ENCODE results near the gene NUDT22. TPM values are rescaled to one million over a fixed set of nuclear protein-coding genes. Genes with fewer than 3 reads are reported as not detected.

The NUDT22 gene
- total RNA-seq, 1 donor: 56.5 TPM

GRCh38 chr11:64253481-64253880, 27.4 kb downstream of the NUDT22 start:
- TF ChIP-seq CTCF (IDR thresholded peaks at IDR 0.05; ENCODE audit: extremely low read depth, low read depth, low read length): no peak
- Histone ChIP-seq H3K27me3 (ENCODE audit: insufficient read depth, low read length) (no peaks in the 10 kb centered on the region), H3K4me2 (ENCODE audit: insufficient read depth, low read length) (no peak overlapping the region), H2AFZ (ENCODE audit: low read length) (no peak overlapping the region), H3K9me3 (ENCODE audit: low read depth, low read length) (no peaks in the 10 kb centered on the region), H3K27ac (ENCODE audit: low read depth, low read length) (no peak overlapping the region), H3K4me3 (ENCODE audit: insufficient read depth, low read length) (no peak overlapping the region), H3K4me1 (ENCODE audit: insufficient read depth, low read length) (peaks cover 7% of the 10 kb centered on the region), H3K79me2 (ENCODE audit: insufficient read depth, low read length) (peaks cover 30% of the 10 kb centered on the region), H3K36me3 (ENCODE audit: insufficient read depth, low read length) (peaks cover 22% of the 10 kb centered on the region), H4K20me1 (ENCODE audit: insufficient read depth, low read length) (no peaks in the 10 kb centered on the region)
- DNase-seq (ENCODE audit: insufficient read length, low spot score, missing footprints): no peak

DNA sequence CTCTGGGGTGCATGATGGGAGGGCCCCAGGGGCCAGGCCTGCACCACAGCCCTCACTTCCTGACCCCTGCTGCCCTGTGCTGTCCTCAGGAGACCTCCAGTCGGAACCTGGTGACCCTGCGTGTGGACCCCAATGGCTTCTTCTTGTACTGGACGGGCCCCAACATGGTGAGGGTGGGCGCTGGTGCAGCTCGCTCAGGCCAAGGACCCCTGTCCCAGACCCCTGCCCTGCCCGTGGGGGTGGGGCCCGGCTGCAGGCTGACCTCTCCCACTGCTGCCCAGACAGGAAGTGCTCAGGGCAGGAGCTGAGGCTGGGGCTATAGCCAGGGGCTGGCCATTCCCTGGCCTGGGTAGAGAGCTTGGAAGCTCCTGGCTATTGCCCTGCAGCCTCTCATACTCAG, 28.3 kb downstream of the NUDT22 start:
- H3K4me2 ChIP-seq (ENCODE audit: insufficient read depth, low read length): no peak overlapping the region
- peaks cover 30% of the 10 kb centered on the region for H3K79me2 ChIP-seq (ENCODE audit: insufficient read depth, low read length)
- no peak overlapping the region for H3K4me3 ChIP-seq (ENCODE audit: insufficient read depth, low read length)
- H3K27ac ChIP-seq (ENCODE audit: low read depth, low read length): no peak overlapping the region
- H2AFZ ChIP-seq (ENCODE audit: low read length): no peak overlapping the region
- no peaks in the 10 kb centered on the region for H3K9me3 ChIP-seq (ENCODE audit: low read depth, low read length)
- H3K27me3 ChIP-seq (ENCODE audit: insufficient read depth, low read length): no peaks in the 10 kb centered on the region
- no peak for TF ChIP-seq CTCF (IDR thresholded peaks at IDR 0.05; ENCODE audit: extremely low read depth, low read depth, low read length)
- peaks cover 7% of the 10 kb centered on the region for H3K4me1 ChIP-seq (ENCODE audit: insufficient read depth, low read length)
- no peak for DNase-seq (ENCODE audit: insufficient read length, low spot score, missing footprints)
- no peaks in the 10 kb centered on the region for H4K20me1 ChIP-seq (ENCODE audit: insufficient read depth, low read length)
- peaks cover 23% of the 10 kb centered on the region for H3K36me3 ChIP-seq (ENCODE audit: insufficient read depth, low read length)

DNA sequence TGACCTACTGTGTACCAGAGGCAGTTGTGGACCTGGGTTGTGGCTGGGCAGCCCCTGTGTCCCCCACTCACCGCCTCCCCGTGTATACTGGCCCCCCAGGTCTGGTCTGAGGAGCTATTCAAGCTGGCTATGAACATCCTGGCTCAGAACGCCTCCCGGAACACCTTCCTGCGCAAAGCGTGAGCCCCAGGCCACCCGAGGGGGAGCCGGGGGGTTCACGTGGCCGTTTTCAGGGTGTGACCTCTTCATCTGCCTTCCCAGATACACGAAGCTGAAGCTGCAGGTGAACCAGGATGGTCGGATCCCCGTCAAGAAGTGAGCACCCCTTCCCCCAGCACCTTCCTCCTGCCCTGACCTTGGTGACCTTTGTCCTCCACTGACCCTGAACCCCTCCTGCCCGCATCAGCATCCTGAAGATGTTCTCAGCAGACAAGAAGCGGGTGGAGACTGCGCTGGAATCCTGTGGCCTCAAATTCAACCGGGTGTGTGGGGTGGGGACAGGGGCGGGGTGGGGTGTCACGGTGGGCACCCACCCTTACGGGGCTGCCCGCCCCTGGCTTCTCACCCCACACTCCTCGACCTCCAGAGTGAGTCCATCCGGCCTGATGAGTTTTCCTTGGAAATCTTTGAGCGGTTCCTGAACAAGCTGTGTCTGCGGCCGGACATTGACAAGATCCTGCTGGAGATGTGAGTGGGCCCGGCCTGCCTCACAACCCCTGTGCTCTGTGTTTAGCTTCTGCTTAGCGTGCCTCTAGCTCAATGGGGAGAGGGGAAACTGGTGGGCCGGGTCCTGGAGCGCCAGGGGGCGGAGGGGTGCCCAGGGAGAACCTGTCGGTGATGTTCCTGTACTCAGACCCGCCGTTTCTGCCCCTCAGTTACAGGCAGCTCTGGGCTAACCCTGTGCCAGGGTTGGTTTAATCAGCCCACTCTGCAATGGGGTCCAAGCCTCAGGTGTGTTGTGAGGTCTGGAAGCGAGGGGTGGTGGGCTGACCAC, 29.4 kb downstream of the NUDT22 start:
- Histone ChIP-seq H3K79me2 (ENCODE audit: insufficient read depth, low read length) (peaks cover 30% of the 10 kb centered on the region), H3K9me3 (ENCODE audit: low read depth, low read length) (no peaks in the 10 kb centered on the region)
- no peak for TF ChIP-seq CTCF (IDR thresholded peaks at IDR 0.05; ENCODE audit: extremely low read depth, low read depth, low read length)

DNA sequence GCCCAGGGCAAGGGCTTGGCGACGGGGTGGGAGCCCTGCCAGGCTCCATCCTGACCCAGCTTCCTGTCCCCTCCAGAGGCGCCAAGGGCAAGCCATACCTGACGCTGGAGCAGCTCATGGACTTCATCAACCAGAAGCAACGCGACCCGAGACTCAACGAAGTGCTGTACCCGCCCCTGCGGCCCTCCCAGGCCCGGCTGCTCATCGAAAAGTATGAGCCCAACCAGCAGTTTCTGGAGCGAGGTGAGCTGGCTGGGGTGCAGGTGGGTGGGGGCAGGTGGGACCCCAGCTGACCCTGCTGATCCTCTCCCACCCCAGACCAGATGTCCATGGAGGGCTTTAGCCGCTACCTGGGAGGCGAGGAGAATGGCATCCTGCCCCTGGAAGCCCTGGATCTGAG, 30.2 kb downstream of the NUDT22 start:
- Histone ChIP-seq H3K9me3 (ENCODE audit: low read depth, low read length) (no peaks in the 10 kb centered on the region), H3K79me2 (ENCODE audit: insufficient read depth, low read length) (peaks cover 30% of the 10 kb centered on the region), H2AFZ (ENCODE audit: low read length) (no peak overlapping the region), H4K20me1 (ENCODE audit: insufficient read depth, low read length) (no peaks in the 10 kb centered on the region), H3K27me3 (ENCODE audit: insufficient read depth, low read length) (no peaks in the 10 kb centered on the region), H3K36me3 (ENCODE audit: insufficient read depth, low read length) (peaks cover 30% of the 10 kb centered on the region), H3K4me3 (ENCODE audit: insufficient read depth, low read length) (no peak overlapping the region), H3K4me1 (ENCODE audit: insufficient read depth, low read length) (peaks cover 3% of the 10 kb centered on the region), H3K27ac (ENCODE audit: low read depth, low read length) (no peak overlapping the region), H3K4me2 (ENCODE audit: insufficient read depth, low read length) (no peak overlapping the region)
- TF ChIP-seq CTCF (IDR thresholded peaks at IDR 0.05; ENCODE audit: extremely low read depth, low read depth, low read length): no peak
- DNase-seq (ENCODE audit: insufficient read length, low spot score, missing footprints): peak; percentile 82

More for the DNA sequence above, 29.4 kb downstream of the NUDT22 start:
- no peaks in the 10 kb centered on the region for H3K27me3 ChIP-seq (ENCODE audit: insufficient read depth, low read length)
- H3K36me3 ChIP-seq (ENCODE audit: insufficient read depth, low read length): peaks cover 30% of the 10 kb centered on the region
- DNase-seq (ENCODE audit: insufficient read length, low spot score, missing footprints): no peak
- no peaks in the 10 kb centered on the region for H4K20me1 ChIP-seq (ENCODE audit: insufficient read depth, low read length)
- no peak overlapping the region for H3K4me3 ChIP-seq (ENCODE audit: insufficient read depth, low read length)
- no peak overlapping the region for H3K4me2 ChIP-seq (ENCODE audit: insufficient read depth, low read length)
- no peak overlapping the region for H2AFZ ChIP-seq (ENCODE audit: low read length)
- H3K27ac ChIP-seq (ENCODE audit: low read depth, low read length): no peak overlapping the region
- H3K4me1 ChIP-seq (ENCODE audit: insufficient read depth, low read length): peaks cover 7% of the 10 kb centered on the region
